ENCODE results near the gene SH3BP5. TPM values are rescaled to one million over a fixed set of nuclear protein-coding genes. Genes with fewer than 3 reads are reported as not detected.

SH3BP5 gene
- total RNA-seq, 4 donors from 2014 or later: 12.8 to 64.4 (median 16.0) TPM

DNA sequence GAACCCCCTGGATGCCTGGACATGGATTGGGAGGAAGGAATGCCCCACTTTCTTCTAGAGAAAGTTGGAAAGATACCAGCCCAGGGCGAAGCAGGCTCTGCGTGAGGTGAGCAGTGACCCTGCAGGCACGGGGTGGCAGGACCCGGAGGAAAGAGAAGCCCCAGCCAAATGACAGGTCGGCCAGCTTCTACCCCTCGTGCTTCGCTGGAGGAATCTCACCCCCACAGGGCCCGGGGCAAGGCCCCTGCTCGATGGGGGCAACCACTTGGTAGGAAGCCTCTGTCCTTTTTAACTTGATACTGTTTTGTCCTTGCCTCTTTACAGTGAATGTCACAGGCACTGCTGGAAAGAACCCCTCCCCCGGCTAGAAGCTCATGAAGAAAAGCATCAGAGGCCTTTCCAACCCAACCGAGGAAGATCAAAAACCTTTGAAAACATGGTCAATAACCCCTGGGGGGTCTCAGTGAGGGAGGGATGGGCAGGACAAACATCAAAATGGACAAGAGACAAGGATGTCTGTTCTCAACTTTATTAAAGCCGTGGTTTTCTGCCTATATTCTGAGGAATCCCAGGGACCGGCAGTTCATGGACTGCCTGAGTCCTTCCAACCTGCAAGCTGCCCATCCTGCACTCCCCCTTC is 54.4 kb downstream of the SH3BP5 start:
- Histone ChIP-seq H3K4me3 (no peak overlapping the region), H3K27ac (no peak overlapping the region), H3K4me1 (peaks cover 0 to 8% (median 0%) of the 10 kb centered on the region in 4 donors), H3K36me3 (no peaks in the 10 kb centered on the region), H3K9me3 (no peaks in the 10 kb centered on the region), H3K27me3 (no peaks in the 10 kb centered on the region)
- DNase-seq: no peak
- no peak for TF ChIP-seq POLR2A (IDR thresholded peaks at IDR 0.05)
- TF ChIP-seq, protein P1, sequence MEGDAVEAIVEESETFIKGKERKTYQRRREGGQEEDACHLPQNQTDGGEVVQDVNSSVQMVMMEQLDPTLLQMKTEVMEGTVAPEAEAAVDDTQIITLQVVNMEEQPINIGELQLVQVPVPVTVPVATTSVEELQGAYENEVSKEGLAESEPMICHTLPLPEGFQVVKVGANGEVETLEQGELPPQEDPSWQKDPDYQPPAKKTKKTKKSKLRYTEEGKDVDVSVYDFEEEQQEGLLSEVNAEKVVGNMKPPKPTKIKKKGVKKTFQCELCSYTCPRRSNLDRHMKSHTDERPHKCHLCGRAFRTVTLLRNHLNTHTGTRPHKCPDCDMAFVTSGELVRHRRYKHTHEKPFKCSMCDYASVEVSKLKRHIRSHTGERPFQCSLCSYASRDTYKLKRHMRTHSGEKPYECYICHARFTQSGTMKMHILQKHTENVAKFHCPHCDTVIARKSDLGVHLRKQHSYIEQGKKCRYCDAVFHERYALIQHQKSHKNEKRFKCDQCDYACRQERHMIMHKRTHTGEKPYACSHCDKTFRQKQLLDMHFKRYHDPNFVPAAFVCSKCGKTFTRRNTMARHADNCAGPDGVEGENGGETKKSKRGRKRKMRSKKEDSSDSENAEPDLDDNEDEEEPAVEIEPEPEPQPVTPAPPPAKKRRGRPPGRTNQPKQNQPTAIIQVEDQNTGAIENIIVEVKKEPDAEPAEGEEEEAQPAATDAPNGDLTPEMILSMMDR (IDR thresholded peaks at IDR 0.05): no peak

DNA sequence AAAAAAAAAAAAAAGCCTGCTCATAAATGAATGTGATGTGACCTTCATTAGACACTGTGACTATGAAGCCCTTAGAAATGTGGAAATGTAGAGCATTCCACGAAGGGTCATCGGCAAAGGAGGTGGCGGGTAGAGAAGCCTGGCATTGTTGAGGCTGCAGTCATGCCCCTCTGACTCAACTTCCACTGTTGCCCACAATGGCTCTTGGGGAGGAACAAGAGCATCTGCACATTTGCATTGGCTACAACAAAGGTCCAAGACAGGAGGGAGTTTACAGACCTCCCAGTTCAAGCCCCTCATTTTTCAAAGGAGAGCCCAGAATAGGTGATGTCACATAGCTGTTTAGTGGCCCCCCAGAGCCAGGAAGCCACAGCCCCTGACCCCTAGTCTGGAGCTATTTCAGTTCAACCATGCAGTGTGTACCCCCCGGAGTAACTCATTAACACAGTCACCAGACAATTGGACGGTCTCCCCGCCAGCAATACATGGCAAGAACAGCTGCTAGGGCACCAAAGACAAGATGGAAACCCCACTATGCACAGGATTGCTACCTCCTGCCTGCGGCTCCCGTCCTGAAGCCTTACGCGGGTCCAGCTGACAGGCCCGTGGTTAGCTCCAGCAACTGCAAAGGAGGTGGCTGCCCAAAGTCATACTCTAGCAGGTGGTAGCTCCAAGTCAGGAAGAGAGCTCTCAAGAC is 56.2 kb downstream of the SH3BP5 start:
- H3K36me3 ChIP-seq: no peaks in the 10 kb centered on the region
- no peak overlapping the region for H3K27ac ChIP-seq
- H3K4me1 ChIP-seq: peaks cover 0 to 12% (median 8%) of the 10 kb centered on the region in 4 donors
- no peaks in the 10 kb centered on the region for H3K9me3 ChIP-seq
- DNase-seq: peak in 1 of 3 donors; percentile 34
- H3K27me3 ChIP-seq: no peaks in the 10 kb centered on the region
- TF ChIP-seq, protein P1 (IDR thresholded peaks at IDR 0.05): no peak
- TF ChIP-seq POLR2A (IDR thresholded peaks at IDR 0.05): no peak
- no peak overlapping the region for H3K4me3 ChIP-seq

DNA sequence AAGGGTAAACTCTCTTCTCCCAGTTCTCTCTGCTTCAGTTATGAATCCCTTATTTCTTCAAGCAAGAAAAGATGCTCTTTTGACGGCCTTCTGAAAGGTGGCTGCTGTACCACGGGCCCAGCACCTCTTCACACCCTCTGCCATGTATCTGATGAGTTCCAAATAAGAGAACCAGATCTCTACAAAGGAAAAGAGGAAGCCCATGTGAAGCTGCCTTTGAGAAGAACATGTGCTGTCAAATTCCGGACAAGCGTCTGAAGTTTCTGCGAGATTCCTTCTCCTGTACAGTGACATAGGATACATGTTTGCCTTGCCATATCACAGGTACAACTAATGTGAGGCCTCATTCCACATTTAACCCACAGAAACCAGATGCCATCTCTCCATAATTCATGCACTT is 59.2 kb downstream of the SH3BP5 start:
- Histone ChIP-seq H3K4me1 (peaks cover 0 to 32% (median 28%) of the 10 kb centered on the region in 4 donors), H3K27me3 (no peaks in the 10 kb centered on the region), H3K36me3 (no peaks in the 10 kb centered on the region), H3K9me3 (no peaks in the 10 kb centered on the region), H3K27ac (no peak overlapping the region), H3K4me3 (no peak overlapping the region)
- TF ChIP-seq POLR2A (IDR thresholded peaks at IDR 0.05): no peak
- TF ChIP-seq, protein P1 (IDR thresholded peaks at IDR 0.05): no peak
- peak in 2 of 3 donors; percentile 16 to 34 for DNase-seq

DNA sequence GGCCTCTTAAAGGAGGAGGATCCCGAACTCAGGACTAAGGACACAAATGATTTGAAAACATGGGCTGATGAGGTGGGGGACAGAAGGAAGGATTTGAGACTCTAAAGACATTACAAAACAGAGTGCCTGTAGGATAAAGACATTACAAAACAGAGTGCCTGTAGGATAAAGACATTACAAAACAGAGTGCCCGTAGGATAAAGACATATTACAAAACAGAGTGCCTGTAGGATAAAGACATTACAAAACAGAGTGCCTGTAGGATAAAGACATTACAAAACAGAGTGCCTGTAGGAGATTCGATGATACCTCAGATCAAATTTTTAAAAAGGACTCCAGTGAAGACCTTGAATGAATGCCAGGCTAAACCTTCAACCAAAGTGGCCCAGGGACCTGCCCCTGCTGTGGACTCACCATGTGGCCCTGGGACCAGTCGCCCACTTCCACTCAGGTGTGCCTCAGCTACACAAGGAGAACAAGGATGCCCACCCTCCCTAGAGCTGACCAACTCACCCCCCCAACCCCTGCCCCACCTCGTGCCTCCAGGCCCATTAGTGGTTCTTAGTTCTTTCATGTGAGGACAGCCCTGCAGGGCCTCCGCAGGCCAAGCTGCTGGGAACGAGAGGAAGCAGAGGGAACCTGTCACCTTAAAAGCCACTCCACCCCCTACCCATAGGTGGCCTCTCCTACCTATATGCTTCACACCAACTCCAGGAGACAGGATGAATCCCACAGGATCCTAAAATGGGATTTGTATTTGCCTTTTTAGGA is 59.8 kb downstream of the SH3BP5 start:
- TF ChIP-seq, protein P1 (IDR thresholded peaks at IDR 0.05): no peak
- TF ChIP-seq POLR2A (IDR thresholded peaks at IDR 0.05): no peak
- Histone ChIP-seq H3K4me1 (peaks cover 0 to 38% (median 30%) of the 10 kb centered on the region in 4 donors), H3K27ac (peak overlapping the region in 2 of 4 donors; percentile 35 to 65), H3K9me3 (no peaks in the 10 kb centered on the region), H3K36me3 (no peaks in the 10 kb centered on the region), H3K4me3 (no peak overlapping the region), H3K27me3 (no peaks in the 10 kb centered on the region)
- peak in 2 of 3 donors; percentile 17 to 47 for DNase-seq

- peak overlapping the region in 2 of 4 donors; percentile 35 to 65 for H3K27ac ChIP-seq
- H3K9me3 ChIP-seq: no peaks in the 10 kb centered on the region
- peak in 2 of 3 donors; percentile 91 to 92 for DNase-seq
- TF ChIP-seq, protein P1 (IDR thresholded peaks at IDR 0.05): peak in 1 of 6 experiments; percentile 7
- TF ChIP-seq POLR2A (IDR thresholded peaks at IDR 0.05): no peak
- H3K36me3 ChIP-seq: no peaks in the 10 kb centered on the region
- H3K4me3 ChIP-seq: no peak overlapping the region
- H3K27me3 ChIP-seq: no peaks in the 10 kb centered on the region
- peaks cover 0 to 38% (median 30%) of the 10 kb centered on the region in 4 donors for H3K4me1 ChIP-seq
These were observed 60.5 kb downstream of the SH3BP5 start for GRCh38 chr3:15271785-15272381.

Data from Peyer's patch (tissue), 4 donors.